T-helper 1 cell treated with Interleukin-12 subunit alpha and Interleukin-12 subunit beta and Interleukin-4 antibody, amounts not matched to agents 30 ng/mL and 1 ng/mL, for 36 hours (primary cell): ENCODE measurements around the gene GOLT1B. TPM values are rescaled to one million over a fixed set of nuclear protein-coding genes. Genes with fewer than 3 reads are reported as not detected.

ENCODE experiments used
- intact Hi-C: fragments of 100-400 bp; cut with micrococcal nuclease; formaldehyde crosslinking; loops from one replicate; pipeline ENCODE4 v1.15.1; 2024
- total RNA-seq: library from RNA; stranded (reverse); gene quantifications from 2 replicates; pipeline ENCODE4 v1.2.3, GENCODE V29; 2022

GOLT1B gene
- total RNA-seq, 1 donor from 2014 or later, result 48.9 TPM

GRCh38 chr12:21559855-21560569 lies 58.4 kb downstream of the GOLT1B start:
- intact Hi-C loops, result loop anchor here (2.0 kb wide), 1 partner anchor 55 kb away; no protein-coding TSS in a partner anchor

DNA sequence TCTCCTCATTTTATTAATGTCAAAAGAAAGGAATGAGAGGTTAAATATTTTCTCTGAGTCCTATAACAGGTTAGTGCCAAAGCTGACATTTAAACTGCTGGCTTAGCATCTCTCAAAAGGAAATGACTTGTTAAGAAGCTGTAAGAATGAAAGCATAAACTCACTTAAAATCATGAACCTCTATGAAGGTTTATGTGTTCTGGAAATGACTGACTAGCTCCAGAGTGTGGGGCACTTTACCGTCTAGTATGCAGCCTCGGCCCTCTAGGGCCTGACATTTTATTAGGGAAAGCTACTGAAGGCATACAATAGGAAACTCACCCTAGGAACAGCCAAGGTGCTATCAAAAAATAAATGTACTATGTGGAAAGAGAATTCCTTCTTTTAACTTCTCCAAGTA lies 59.6 kb downstream of the GOLT1B start:
- intact Hi-C loops, result loop anchor here (2.0 kb wide), 1 partner anchor 54 kb away; no protein-coding TSS in a partner anchor

DNA sequence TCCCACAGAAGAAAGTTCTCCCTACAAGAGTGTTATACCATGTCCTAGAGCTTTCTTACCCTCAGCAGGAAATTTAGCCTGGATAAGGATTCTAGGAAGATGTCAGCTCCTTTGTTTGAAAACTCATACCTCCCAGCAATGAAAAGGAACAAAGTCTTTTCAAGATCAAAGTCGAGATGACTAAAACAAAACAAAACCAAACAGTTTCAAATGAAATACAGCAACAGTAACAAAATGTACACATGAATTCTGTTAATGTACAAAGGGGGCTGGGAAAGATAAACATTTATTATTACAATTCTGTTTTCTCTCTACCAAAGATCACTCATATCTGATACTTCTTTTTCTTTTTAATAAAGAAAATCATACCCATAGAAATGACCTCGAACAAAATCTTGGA lies 61.3 kb downstream of the GOLT1B start:
- intact Hi-C loops, result no loop called here

DNA sequence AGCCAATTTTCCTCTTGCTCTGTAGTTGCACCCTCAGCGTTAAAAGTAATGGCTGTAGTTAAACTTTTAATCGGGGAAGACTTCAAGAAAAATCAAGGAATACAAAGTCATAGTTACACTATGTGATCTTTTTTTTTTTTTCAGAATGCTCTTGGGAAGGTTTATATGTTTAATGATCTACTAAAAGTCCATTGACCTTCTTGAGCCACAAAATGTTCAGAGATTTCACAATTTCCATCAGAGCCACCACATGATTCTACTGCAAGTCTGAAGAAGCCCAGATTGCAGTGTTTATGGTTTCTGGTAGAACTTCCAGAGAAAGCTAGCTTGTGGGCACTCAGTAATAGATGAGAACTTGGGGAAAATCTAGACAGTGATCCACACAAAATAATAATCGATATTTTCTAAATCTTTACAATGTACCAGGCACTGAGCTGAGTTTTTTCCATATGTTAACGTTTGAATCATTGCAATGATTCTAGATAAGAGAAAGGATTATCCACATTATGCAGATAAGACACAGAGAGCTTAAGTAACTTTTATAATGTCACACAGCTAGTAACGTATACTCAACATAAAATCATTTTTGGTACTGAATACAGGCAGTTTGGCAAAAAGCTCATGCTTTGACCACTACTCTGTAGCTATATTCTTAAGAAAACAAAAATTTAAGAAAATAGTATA lies 64.8 kb downstream of the GOLT1B start:
- intact Hi-C loops, result no loop called here

- intact Hi-C loops, result no loop called here
Measured at GRCh38 chr12:21566907-21567394, 65.4 kb downstream of the GOLT1B start.

Other genes with a start within 250 kb of the GOLT1B start
- 0.37 TPM in 1 of 2 replicates, not detected in the other for gene SLCO1A2, start 166.9 kb upstream of the GOLT1B start, total RNA-seq
- not detected in 2 replicates for gene IAPP, start 128.9 kb upstream of the GOLT1B start, total RNA-seq
- 34.9 and 35.8 TPM in 2 replicates for gene PYROXD1, start 64.1 kb upstream of the GOLT1B start, total RNA-seq
- 72.5 and 77.6 TPM in 2 replicates for gene RECQL, start 154 bp upstream of the GOLT1B start, total RNA-seq
- gene SPX, start 24.5 kb downstream of the GOLT1B start, total RNA-seq, result 0.95 and 1.2 TPM in 2 replicates
- 0.24 TPM in 1 of 2 replicates, not detected in the other for gene GYS2, start 103.1 kb downstream of the GOLT1B start, total RNA-seq
- 1,000 and 1,026 TPM in 2 replicates for gene LDHB, start 156.1 kb downstream of the GOLT1B start, total RNA-seq